HCT116 (cell line): ENCODE results near the gene C3orf52.

Source experiments
- ATF3 ChIP-seq: IDR thresholded peaks from 2 replicates; pipeline ENCODE4 v1.6.1; 2012
- EZH2 ChIP-seq: fragments of 200-600 bp; sonication (generic); IDR thresholded peaks from 2 replicates; pipeline ENCODE4 v1.6.1; 2017; ENCODE audit warnings: antibody characterized with exemption, mixed run types
- TF ChIP-seq, protein P1 (sequence below), 3 experiments: fragments of 200-600 bp in 1 of 3; sonication (generic) in 1 of 3; IDR thresholded peaks in 2 of 3; conservative IDR thresholded peaks in 1 of 3; 2 replicates each; pipeline ENCODE4 v1.5.1; 2012 to 2017; ENCODE audit warnings: low read depth in 2 of 3, low read length in 2 of 3, antibody characterized with exemption in 1 of 3, borderline replicate concordance in 1 of 3, control low read depth in 1 of 3, mild to moderate bottlenecking in 1 of 3, mixed read lengths in 1 of 3, mixed run types in 1 of 3, moderate library complexity in 1 of 3; ENCODE audit not compliant: insufficient read depth in 1 of 3

DNA sequence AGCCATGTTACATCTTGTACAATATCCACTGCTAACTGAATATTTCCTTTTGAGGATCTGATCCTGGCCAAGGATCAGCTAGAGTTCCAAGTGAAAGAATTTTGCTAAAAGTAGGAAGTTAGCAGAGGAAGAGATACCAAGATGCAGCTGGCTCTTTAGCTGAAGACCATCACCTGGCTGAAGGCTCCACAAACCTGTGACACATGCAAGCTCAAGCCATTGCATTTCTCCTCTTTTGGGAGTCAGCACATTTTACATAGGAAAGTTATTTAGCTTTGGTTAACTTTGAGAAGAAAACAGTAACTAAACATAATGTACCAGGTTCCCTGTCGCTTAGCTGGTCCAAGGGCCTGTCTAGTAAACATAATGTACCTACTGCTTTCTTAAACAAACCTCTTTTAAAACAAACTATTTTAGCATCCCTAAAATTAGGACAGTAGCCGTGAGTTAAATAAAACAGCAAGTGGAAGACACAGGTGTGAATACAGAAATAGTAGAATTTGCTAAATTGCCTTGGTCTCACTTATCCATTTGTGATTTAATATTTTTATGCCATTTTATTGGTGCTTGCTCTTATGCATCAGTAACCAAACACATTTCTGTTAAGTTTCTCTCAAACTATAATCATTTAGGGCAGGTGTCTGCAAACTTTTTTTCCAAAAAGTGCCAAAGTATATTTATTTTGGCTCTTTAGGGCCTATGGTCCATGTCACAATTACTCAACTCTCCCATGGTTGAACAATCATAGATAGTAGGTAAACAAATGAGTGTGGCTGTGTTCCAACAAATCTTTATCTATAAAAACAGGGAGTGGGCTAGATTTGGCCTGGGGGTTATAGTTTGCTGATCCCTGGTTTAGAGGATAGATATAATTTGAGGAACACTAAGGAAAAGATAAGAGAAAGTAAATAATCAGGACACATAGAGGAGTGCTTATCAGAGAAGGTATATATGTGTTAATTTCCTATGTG lies 35.7 kb downstream of the C3orf52 start:
- TF ChIP-seq, protein P1, sequence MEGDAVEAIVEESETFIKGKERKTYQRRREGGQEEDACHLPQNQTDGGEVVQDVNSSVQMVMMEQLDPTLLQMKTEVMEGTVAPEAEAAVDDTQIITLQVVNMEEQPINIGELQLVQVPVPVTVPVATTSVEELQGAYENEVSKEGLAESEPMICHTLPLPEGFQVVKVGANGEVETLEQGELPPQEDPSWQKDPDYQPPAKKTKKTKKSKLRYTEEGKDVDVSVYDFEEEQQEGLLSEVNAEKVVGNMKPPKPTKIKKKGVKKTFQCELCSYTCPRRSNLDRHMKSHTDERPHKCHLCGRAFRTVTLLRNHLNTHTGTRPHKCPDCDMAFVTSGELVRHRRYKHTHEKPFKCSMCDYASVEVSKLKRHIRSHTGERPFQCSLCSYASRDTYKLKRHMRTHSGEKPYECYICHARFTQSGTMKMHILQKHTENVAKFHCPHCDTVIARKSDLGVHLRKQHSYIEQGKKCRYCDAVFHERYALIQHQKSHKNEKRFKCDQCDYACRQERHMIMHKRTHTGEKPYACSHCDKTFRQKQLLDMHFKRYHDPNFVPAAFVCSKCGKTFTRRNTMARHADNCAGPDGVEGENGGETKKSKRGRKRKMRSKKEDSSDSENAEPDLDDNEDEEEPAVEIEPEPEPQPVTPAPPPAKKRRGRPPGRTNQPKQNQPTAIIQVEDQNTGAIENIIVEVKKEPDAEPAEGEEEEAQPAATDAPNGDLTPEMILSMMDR (IDR thresholded peaks at IDR 0.05 in 2 of 3, conservative IDR thresholded peaks at IDR 0.05 in 1 of 3; ENCODE audit: borderline replicate concordance in 1 of 3, insufficient read depth in 1 of 3, low read depth in 2 of 3, low read length in 2 of 3), result no peak
- TF ChIP-seq EZH2, result no peak
- TF ChIP-seq ATF3, result no peak
